CD4-positive, alpha-beta T cell treated with Interleukin-17A for 4 hours (primary cell): ENCODE data around the gene ZBTB37.
A peak's percentile ranks its signal among the peaks of the same experiment; 100 is the strongest.
"Not testable (repeated sequence)": the region's sequence is repeated elsewhere in the genome, so short reads cannot be mapped to it uniquely, and the experiment has no call there.

Source experiments
- DNase-seq: peaks from one replicate; pipeline ENCODE4 v3.0.0-alpha.2; 2020; ENCODE audit warnings: mixed read lengths

The ZBTB37 gene, protein sequence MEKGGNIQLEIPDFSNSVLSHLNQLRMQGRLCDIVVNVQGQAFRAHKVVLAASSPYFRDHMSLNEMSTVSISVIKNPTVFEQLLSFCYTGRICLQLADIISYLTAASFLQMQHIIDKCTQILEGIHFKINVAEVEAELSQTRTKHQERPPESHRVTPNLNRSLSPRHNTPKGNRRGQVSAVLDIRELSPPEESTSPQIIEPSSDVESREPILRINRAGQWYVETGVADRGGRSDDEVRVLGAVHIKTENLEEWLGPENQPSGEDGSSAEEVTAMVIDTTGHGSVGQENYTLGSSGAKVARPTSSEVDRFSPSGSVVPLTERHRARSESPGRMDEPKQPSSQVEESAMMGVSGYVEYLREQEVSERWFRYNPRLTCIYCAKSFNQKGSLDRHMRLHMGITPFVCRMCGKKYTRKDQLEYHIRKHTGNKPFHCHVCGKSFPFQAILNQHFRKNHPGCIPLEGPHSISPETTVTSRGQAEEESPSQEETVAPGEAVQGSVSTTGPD

DNA sequence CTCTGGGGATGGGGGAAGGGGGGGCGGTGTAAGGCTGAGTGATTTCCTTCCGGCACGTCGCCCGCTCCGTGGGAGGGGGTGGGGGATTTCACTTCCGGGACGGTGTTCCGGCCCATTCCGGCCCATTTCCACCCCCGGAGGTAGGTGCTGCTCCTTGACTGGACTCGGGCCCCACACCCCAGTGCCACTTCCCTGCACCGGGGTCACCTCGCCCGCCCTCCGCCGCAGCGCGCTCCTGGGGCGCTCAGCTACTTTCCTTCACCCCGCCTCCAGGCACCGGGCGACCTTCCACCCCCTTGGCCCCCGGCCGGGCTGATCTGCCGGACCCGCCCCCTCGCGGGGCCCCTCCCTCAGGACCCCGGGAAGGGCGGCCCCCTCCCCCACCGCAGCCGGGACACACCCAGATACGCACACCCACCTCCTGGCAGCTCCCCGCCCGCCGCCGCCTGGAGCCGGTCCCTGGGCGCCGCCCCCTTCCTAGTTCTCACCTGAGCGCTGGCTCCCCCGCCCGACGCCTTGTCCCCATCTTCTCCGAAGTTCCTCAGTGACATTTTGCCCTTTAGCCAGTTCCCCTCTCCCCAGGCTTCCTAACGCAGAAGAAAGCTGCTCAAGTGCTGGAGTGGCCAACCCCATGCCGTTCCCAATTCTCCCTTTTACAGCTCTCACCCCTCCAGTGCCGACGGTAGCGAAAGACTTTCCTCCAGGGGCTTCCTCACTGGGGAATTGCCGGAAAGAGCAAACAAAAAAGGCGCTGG lies at the start of gene ZBTB37:
Gene ZBTB37, plus strand, starts transcription at position 115 of the 755 bp plus-strand sequence. CDS start 1,846 bp downstream, outside the sequence.
- peak; percentile 98 for DNase-seq

DNA sequence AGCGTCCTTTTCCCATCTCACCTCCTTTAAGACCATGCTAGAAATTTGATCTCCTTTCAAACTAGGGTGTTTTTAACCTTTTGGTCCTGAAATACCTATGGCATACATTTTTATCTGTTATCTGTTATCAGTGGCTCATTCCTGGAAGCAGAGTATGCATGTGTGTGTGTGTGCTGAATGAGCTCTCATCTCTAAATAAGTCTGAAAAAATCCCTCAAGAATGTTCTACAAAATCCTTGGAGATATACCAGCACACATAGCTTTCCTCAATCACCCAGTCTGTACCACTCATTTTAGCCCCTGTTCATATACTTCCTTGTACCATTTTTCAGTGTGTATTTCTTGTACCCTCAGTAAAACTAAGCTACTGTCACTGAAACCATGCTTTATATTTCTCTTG lies 49.7 kb upstream of the ZBTB37 start:
- DNase-seq: no peak

DNA sequence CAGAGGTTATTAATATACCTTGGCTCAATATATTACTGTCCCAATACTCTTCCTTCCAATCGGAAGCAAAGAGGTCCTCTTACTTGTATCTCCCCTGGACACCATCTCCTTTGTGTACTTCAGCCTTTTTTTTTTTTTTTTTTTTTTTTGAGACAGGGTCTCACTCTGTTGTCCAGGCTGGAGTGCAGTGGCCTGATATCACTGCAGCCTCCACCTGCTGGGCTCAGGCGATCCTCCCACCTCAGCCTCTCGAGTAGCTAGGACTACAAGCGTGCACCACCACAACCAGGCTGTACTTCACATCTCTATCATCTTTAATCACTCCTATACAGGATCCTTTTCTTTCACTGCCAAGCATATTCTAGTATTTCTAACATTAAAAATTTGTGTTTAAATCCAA lies 46.5 kb upstream of the ZBTB37 start:
- no peak for DNase-seq

DNA sequence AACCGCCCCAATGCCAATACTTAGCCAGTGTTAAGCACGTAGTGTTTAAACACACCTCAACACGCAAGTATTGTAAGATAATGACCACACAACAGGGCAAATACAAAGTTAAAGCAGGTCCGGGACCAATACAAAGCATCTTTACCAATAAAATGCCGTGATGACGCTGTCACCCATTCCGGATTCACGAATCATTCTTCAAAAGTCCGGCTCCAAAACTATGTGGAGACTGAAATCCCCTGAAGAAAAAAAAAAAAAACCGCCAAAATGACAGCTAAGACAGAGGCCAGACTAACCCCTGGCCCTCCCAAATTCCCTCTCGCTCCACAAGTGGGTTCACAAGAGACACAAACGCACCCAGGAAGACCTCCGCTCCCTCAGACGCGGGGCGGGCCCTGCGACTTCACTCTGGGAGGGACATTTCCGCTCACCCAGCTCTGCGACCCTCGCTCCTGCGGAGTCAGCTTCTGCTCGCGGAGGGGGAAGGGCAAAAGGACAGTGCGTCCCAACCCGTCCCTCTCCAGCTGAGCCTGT lies 44.3 kb upstream of the ZBTB37 start:
- DNase-seq: no peak

DNA sequence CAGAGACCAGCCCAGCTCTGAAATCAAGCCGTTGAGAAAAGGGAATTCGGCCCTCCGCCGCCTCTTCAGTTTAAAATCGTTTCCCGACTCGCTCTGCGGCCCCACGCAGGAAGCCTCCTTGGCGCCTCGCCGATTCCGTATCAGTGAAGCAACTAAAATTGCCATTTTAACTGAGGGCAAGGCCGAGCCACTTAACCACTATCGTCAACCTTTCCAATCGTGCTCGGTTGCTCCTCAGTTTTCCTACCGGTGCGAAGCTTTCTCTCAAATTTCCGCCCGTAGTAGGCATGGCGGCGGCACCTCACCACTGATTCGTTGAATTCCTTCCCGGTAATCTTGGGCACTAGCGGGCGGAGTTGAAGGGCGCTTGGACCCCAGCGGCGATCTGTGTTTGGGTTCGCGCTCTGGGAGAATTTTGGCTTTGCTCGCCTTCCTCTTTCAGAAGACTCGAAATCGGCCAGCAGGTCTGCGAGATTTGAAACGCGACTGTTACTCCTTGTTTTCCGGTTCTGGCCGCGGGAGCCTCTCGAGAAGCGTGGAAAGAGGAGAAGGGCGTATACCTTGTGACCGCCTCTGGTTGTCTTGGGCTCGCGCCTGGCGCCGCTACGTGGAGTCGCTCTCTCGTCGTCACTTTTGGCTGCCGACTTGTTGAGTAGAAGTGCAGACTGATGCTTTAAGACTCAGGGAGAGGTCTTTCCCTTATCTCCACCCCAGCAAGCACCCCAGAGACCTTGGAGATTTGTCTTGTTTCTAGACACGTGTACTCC lies 43.7 kb upstream of the ZBTB37 start, which contains the start of the genes CENPL and DARS2:
Gene CENPL, minus strand, starts transcription at position 569 of the 767 bp plus-strand sequence. CDS start 13,584 bp downstream, outside the sequence.
Gene DARS2, plus strand, starts transcription at position 359 of the 767 bp plus-strand sequence. CDS start 557 bp downstream, outside the sequence.
- DNase-seq: peak; percentile 89

DNA sequence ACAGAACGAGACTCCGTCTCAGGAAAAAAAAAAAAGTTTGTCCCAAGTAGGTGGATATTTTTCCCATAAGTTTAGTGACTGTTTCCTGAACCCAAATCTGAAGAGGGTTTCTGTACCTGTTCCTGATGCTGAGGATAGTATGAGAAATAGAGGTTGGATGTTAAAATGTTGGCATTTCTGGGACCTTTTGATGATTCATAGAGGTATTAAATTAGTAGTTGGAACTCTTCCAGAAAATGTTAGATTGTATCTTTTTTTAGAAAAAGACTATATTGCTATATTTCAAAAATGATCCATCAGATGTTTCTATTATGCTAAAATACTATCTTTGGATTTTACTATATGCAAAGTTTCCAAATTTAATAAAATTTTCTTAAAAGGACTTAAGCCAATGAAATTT lies 40.6 kb upstream of the ZBTB37 start:
- DNase-seq: no peak

DNA sequence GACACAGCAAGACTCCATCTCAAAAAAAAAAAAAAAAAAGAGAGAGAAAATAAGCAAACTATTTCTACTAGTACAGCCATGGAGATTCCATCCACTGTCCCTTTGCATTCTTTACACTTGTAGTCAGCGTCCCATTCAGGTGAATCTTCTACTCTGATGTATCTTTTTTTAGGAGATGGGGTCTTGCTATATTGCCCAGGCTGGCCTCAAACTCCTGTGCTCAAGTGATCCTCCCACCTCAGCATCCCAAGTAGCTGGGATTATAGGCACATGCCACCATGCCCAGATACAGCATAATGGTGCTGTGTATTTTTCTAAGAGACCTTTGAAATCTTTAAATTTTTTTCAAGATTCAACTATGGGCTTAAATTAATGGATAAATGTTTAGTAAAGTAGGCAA lies 35.4 kb upstream of the ZBTB37 start:
- no peak for DNase-seq

DNA sequence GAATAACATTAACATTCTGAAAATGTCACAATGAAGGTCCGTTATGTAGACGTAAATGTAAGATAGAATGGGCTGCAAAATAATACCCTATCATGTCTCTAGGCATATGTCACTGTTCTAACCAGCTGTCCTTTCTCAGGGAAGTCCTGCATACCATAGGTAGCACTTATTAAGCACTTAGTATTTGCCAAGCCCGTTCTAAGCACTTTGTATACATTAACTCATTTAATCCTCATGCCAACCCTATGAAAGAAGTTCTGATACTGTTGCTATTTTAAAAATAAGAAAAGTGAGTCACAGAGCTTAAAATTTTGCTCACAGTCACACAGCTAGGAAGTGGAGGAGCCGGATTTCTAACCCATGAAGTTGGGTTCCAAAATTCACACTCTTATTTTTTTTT lies 16.1 kb upstream of the ZBTB37 start:
- DNase-seq: no peak

DNA sequence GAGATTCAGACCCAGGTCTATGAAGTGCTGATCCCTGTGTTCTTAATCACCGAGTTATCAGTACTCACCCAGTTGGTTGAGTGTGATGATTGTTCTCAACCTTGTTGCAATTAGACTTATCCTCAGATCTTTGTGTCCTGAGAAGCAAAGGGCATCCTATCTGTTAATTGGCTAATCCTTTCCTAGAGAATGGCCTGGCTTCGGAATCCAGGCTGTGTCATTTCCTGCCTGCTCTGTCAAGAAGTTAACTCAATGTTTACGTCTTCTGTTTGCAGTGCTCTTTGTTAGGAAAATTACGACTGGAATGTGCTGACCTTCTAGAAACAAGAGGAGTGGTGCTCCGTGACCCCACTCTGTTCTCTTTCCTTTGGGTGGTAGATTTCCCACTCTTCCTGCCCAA lies 15.1 kb upstream of the ZBTB37 start:
- DNase-seq: no peak

DNA sequence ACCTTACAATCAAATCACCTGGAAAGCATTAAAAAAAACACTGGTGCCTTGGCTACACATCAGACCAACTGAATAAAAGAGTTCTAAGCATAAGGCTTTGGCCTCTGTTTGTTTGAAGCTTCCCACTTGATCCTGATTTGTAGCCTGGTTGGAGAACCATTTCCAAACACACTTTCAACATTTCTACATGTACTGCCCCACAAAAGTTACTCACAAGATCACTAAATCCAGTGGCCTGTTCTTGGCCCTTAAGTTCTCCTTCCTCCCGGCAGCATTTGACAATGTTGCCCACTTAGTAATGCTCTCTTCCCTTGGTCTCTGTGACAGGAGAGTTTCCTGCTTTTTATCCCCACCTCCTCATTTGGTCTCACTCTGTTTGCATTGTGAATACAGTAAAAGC lies 12.2 kb upstream of the ZBTB37 start:
- DNase-seq: no peak

DNA sequence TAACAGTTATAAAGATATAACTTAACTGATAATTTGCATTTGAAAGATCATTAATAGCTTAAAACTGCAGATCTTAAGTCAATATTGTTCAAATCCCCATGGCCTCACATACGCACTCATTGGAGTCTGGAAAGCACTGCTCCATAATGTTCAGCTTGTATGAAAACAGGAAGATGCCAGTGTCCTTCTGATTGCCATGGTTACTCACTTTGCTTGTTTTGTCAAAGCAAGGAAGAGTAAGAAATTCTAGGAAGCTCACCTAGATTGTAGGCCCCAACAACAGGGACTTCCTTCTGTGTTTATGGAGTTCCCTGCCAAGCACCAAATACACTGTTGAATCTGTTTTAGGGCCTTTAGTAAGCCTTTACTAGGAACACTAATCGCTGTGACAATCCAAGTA lies 11.3 kb upstream of the ZBTB37 start:
- no peak for DNase-seq

DNA sequence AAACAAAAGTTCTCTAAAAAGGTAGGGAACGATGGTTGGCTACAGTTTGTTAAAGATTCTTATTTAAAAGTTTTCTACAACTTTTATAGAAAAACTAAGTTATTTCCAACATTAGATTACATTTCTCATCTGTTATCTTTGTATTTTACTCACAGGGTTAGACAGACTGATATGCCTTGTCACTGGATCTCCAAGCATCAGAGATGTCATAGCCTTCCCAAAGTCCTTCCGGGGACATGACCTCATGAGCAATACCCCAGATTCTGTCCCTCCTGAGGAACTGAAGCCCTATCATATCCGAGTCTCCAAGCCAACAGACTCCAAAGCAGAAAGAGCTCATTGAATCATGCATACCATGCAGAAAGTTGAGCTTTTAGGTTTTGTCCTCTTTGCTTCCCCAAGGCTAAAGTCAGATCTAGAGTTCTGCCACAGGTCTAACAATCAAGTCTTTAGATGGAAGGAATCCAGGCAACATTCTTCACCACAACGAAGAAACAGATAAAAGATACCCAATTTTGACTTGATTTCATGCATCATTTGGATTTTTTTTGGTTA lies 10.7 kb upstream of the ZBTB37 start:
- DNase-seq: no peak

DNA sequence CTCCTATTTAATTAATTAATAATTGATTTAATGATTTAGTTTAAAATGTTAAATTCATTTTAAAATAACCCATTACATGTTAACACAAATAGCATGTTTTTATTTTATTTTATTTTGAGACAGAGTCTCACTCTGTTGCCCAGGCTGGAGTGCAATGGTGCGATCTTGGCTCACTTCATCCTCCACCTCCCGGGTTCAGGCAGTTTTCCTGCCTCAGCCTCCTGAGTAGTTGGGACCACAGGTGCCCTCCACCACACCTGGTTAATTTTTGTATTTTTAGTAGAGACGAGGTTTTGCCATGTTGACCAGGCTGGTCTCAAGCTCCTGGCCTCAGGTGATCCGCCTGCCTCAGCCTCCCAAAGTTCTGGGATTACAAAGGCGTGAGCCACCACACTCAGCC lies 8.6 kb upstream of the ZBTB37 start:
- not testable (repeated sequence) for DNase-seq

DNA sequence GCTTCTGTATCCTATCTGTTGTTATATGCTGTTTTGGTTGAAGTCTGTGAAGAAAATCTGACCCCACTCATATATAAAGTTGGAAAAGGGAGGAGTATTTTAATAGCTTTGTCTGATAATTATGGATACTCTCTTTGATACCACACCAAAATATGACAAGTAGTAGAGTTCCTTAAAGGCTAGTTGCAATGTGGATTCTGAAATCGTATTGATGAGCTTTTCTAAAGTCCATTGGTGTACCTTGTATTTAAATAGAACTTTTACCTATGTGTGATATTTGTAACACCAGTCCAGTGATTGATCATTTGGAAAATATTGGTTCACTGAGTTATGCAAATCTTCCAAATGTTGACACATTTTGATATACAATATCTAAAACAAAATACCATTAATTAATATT lies 8.1 kb upstream of the ZBTB37 start:
- no peak for DNase-seq

DNA sequence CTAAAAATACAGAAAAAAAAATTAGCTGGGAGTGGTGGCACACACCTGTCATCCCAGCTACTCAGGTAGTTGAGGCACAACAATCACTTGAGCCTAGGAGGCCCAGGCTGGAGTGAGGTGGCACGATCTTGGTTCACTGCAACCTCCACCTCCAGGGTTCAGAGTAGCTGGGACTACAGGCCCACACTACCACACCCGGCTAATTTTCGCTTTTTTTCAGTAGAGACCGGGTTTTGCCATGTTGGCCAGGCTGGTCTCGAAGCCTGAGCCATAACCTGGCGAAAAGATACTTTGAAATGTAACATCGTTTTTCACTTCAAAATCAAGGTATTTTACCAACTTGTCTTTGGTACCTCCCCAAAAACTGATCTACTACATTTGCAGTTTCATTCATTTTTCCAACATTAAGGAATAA lies 6.4 kb upstream of the ZBTB37 start:
- no peak for DNase-seq

DNA sequence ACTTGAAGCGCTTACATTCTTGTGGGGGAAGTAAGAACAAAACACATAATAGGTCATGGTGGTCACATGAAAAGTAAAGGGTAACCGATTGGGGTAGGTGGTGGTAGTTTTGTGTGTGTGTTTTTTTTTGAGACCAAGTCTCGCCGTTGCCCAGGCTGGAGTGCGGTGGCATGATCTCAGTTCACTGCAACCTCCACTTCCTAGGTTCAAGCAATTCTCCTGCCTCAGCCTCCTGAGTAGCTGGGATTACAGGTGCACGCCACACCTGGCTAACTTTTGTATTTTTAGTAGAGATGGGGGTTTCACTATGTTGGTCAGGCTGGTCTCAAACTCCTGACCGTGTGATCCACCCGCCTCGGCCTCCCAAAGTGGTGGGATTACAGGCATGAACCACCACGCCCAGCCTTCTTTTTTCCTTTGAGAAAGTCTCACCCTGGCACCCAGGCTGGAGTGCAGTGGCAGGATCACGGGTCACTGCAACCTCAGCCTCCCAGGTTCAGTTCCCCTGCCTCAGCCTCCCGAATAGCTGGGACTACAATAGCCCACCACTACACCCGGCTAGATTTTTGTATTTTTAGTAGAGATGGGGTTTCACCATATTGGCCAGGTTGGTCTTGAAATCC lies 5.9 kb upstream of the ZBTB37 start:
- DNase-seq: not testable (repeated sequence)

DNA sequence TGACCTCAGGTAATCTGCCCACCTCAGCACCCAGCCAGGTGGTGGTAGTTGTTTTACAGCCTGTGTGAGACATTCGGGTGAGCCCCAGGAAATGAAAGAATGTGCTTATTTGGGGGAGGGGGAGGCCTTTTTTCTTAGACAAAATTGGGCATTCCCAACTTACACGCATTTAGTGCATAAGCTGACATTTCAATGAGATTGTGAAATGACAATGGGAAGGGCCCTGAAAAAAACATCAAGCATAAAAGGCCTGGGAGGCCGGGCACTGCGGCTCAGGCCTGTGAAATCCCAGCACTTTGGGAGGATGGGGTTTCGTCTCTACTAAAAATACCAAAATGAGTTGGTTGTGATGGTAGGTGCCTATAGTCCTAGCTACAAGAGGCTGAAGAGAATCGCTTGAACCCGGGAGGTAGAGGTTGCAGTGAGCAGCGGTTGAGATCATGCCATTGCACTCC lies 5.4 kb upstream of the ZBTB37 start:
- no peak for DNase-seq

DNA sequence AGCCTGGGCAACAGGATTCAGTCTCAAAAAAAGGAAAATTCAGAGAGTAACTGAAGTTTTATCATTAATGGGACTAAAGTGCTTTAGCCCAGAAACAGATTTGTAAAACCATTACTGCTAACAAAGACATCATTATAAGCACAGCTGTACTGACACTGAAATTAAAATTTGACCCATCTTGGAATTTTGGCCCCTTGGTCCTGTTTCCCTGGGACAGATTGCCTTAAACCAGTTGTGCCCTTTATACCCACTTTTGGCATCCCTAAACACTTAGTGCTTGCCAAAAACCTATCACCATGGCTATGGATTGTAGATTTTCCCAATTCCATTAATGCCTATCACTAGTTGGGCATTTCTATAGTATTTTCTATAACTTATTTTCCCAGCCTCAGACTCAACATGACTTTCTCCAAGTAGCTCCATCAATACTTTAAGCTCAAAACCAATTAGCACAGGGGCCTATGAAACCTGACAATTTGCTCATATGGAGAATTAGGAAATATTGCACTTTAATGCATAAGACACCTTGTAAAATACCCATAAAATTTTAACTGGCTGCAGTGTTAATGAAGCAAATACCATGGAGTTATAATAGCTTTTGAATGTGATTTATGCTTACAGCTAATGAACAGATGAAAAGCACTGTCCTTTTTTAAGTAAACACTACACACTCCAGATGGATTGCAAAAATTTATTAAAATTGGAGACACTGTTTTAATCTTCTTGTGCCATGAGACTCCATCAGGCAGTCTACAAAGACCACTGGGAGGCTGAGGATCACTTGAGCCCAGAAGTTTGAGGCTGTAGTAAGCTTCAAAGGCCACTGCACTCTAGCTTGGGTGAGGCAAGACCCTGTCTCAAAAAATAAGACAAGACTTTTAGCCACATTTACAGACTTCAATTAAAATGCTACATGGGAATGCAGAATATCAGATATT lies 4.7 kb upstream of the ZBTB37 start:
- no peak for DNase-seq

DNA sequence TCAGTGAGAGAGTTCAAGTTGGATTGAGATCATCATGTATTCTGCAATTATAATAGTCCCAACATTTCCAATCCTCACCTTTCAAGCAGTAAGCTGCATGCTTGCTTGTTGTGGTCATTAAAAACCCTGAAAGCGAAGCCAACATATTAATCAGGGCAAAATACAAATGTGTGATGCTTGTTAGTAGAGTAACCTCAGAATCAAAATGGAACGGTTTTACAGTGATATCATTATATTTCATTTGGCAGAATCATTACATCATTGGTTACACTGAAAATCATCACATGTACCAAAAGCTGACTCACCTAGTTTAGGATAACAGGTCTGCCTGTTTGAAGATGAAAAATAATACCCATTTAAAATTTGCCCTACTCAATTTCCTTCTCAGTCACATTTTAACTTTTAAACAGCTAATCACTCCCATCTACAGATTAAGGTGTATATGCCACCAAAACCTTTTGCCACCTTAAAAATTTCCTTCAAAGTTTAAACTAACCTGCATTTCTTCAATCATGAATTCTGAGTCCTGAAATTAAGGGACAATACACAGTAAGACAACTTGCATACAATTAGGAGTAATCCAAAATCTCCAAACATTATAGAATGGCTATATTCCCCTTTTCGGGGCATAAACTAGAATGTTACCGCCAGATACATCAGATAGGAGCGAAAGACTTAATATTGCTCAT lies 3.9 kb upstream of the ZBTB37 start:
- DNase-seq: no peak
